Measurements from ENCODE around the gene INPP4A. TPM values are rescaled to one million over a fixed set of nuclear protein-coding genes. Genes with fewer than 3 reads are reported as not detected.

The INPP4A gene
- total and polyA plus RNA-seq, 9 of the 15 experiments (the other 6 are each of a cell fraction or from before 2014, with no cell fraction given): 1.8 to 15.7 (median 8.3) TPM

DNA sequence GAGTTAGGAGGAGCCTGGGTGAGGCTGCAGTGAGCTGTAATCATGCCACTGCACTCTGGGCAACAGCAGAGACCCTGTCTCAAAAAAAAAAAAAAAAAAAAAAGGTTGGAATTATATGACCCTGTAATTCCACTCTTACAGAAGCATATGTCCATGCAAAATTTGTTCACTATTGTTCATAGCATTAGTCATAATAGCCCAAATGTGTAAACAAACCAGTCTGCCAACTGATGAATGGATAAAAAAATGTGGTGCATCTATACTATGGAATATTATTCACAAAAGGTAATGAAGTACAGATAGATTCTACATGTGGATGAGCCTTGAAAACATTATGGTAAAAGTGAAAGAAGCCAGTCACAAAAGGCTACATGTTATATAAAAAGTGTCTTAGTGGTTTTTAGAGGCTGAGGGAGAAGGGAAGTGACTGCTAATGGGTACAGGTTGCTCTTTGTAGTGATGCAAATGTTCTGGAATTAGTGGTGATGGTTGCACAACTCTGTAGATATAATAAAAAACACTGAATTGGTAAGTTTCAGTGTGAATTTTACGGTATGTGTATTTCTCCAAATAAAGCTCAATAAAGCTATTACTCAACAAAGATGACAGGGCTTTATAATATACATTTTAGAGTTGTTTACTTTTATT is 154.2 kb downstream of the INPP4A start:
- WGBS (ENCODE audit: insufficient coverage, low coverage, missing lambda C conversion rate): 100% methylated on average over 1 of the region's 1 CpG

More for the DNA sequence above, 154.2 kb downstream of the INPP4A start:
- H3K27ac ChIP-seq (ENCODE audit: extremely low read depth, low read depth, low read length): no peak overlapping the region
- ATAC-seq: no peak
- no peaks in the 10 kb centered on the region for H3K4me1 ChIP-seq (replicated peaks in 1 of 2; ENCODE audit: control insufficient read depth in 2 of 2, insufficient read depth in 2 of 2, low read length in 2 of 2)
- in situ Hi-C loops (cut with MboI) (no loop called here), intact Hi-C loops (cut with micrococcal nuclease) (no loop called here)
- no peak overlapping the region for H3K4me2 ChIP-seq (ENCODE audit: insufficient read depth, low read length)
- H3K9ac ChIP-seq (ENCODE audit: insufficient read depth in 1 of 2, low read depth in 2 of 2, low read length in 2 of 2): no peak overlapping the region
- H3K9me3 ChIP-seq (replicated peaks; ENCODE audit: control insufficient read depth, insufficient read depth, low read depth, low read length): no peaks in the 10 kb centered on the region
- H3K4me3 ChIP-seq: no peak overlapping the region
- DNase-seq (ENCODE audit: extremely low read depth in 1 of 4, low spot score in 3 of 4): no peak
- no peaks in the 10 kb centered on the region for H3K9me1 ChIP-seq (ENCODE audit: control insufficient read depth, insufficient read depth, low read length)
- no peaks in the 10 kb centered on the region for H3K79me2 ChIP-seq (ENCODE audit: control insufficient read depth, insufficient read depth, low read length)
- H4K20me1 ChIP-seq (replicated peaks; ENCODE audit: control insufficient read depth, insufficient read depth, low read length): no peaks in the 10 kb centered on the region
- no peaks in the 10 kb centered on the region for H3K27me3 ChIP-seq (ENCODE audit: control insufficient read depth in 2 of 2, insufficient read depth in 2 of 2, low read length in 2 of 2)
- FAIRE-seq: no peak
- ChIA-PET CTCF (ENCODE audit: low intra/inter-chr PET ratio) (interaction anchor here (0.7 kb wide), 1 partner anchor 186 kb away, joined by 3 read pairs; no protein-coding TSS in a partner anchor), POLR2A (interaction anchor here (1.4 kb wide), 1 partner anchor 9 kb away, joined by 5 read pairs; the partner anchor contains the start of genes COA5 and UNC50)
- no peak for TF ChIP-seq ZNF354B (CRISPR knock-in tag; IDR thresholded peaks at IDR 0.05)
- no peak for TF ChIP-seq ZNF165 (CRISPR knock-in tag; IDR thresholded peaks at IDR 0.05; ENCODE audit: borderline replicate concordance)
- TF ChIP-seq NCOA1 (IDR thresholded peaks at IDR 0.05; ENCODE audit: low read depth): no peak
- no peak for TF ChIP-seq DIDO1 (tag; IDR thresholded peaks at IDR 0.05; ENCODE audit: low read depth)
- TF ChIP-seq NUFIP1 (IDR thresholded peaks at IDR 0.05; ENCODE audit: partially characterized antibody): no peak
- TF ChIP-seq, protein P1, sequence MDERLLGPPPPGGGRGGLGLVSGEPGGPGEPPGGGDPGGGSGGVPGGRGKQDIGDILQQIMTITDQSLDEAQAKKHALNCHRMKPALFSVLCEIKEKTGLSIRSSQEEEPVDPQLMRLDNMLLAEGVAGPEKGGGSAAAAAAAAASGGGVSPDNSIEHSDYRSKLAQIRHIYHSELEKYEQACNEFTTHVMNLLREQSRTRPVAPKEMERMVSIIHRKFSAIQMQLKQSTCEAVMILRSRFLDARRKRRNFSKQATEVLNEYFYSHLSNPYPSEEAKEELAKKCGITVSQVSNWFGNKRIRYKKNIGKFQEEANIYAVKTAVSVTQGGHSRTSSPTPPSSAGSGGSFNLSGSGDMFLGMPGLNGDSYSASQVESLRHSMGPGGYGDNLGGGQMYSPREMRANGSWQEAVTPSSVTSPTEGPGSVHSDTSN (CRISPR knock-in tag; IDR thresholded peaks at IDR 0.05; ENCODE audit: low read depth): no peak
- TF ChIP-seq, protein P1 (tag; conservative IDR thresholded peaks at IDR 0.05; ENCODE audit: low read depth): no peak
- no peak for TF ChIP-seq SRSF7 (optimal IDR thresholded peaks at IDR 0.05; ENCODE audit: low read depth, low read length)
- TF ChIP-seq, protein P2, sequence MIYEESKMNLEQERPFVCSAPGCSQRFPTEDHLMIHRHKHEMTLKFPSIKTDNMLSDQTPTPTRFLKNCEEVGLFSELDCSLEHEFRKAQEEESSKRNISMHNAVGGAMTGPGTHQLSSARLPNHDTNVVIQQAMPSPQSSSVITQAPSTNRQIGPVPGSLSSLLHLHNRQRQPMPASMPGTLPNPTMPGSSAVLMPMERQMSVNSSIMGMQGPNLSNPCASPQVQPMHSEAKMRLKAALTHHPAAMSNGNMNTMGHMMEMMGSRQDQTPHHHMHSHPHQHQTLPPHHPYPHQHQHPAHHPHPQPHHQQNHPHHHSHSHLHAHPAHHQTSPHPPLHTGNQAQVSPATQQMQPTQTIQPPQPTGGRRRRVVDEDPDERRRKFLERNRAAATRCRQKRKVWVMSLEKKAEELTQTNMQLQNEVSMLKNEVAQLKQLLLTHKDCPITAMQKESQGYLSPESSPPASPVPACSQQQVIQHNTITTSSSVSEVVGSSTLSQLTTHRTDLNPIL (CRISPR knock-in tag; IDR thresholded peaks at IDR 0.05): no peak
- no peak for TF ChIP-seq PHF21A (IDR thresholded peaks at IDR 0.05; ENCODE audit: borderline replicate concordance, low read depth)
- TF ChIP-seq ZNF212 (CRISPR knock-in tag; IDR thresholded peaks at IDR 0.05): no peak
- no peak for TF ChIP-seq FOXA3 (CRISPR knock-in tag; conservative IDR thresholded peaks at IDR 0.05 in 1 of 2, IDR thresholded peaks at IDR 0.05 in 1 of 2)
- no TSS peak for BruUV-seq (replicated peaks)
- peaks cover 61% of the 10 kb centered on the region; the same call in 2 of the 3 replicates for H3K36me3 ChIP-seq (ENCODE audit: control insufficient read depth, insufficient read depth, low read length)
- H2AFZ ChIP-seq (ENCODE audit: low read depth, low read length): no peak overlapping the region
